Karpas-422 (cell line): Measurements from ENCODE around the gene MCOLN2. TPM values are rescaled to one million over a fixed set of nuclear protein-coding genes. Genes with fewer than 3 reads are reported as not detected.

ENCODE experiments used
- DNase-seq: peaks from one replicate; pipeline ENCODE4 v3.0.0-alpha.2; 2015
- H2AFZ ChIP-seq: fragments of 200-600 bp; sonication (generic); 2 replicates; pipeline ENCODE4 v1.6.1; 2014; ENCODE audit warnings: antibody characterized with exemption, low read length, mixed read lengths
- H3K27ac ChIP-seq: fragments of 200-600 bp; sonication (generic); 2 replicates; pipeline ENCODE4 v1.5.1; 2014; ENCODE audit warnings: mild to moderate bottlenecking, low read length, moderate library complexity
- H3K27me3 ChIP-seq: fragments of 200-600 bp; sonication (generic); 2 replicates; pipeline ENCODE4 v1.6.1; 2014; ENCODE audit warnings: low read length, mixed read lengths
- H3K36me3 ChIP-seq: fragments of 200-600 bp; sonication (generic); 2 replicates; pipeline ENCODE4 v1.6.1; 2014; ENCODE audit warnings: low read length, mixed read lengths; ENCODE audit not compliant: insufficient read depth
- H3K4me1 ChIP-seq: fragments of 200-600 bp; sonication (generic); 2 replicates; pipeline ENCODE4 v1.6.1; 2014; ENCODE audit warnings: mild to moderate bottlenecking, low read length, mixed read lengths
- H3K4me2 ChIP-seq: fragments of 200-600 bp; sonication (generic); 2 replicates; pipeline ENCODE4 v1.6.1; 2014; ENCODE audit warnings: low read length, low read depth, mild to moderate bottlenecking; ENCODE audit not compliant: poor library complexity, severe bottlenecking
- H3K4me3 ChIP-seq: fragments of 200-600 bp; sonication (generic); 2 replicates; pipeline ENCODE4 v1.5.1; 2014; ENCODE audit warnings: mild to moderate bottlenecking, antibody characterized with exemption, low read length, mixed read lengths
- H3K79me2 ChIP-seq: fragments of 200-600 bp; sonication (generic); 2 replicates; pipeline ENCODE4 v1.6.1; 2014; ENCODE audit warnings: mild to moderate bottlenecking, low read length, mixed read lengths
- H3K9ac ChIP-seq: fragments of 200-600 bp; sonication (generic); 2 replicates; pipeline ENCODE4 v1.6.0; 2014; ENCODE audit warnings: low read length
- H3K9me2 ChIP-seq: fragments of 200-600 bp; sonication (generic), shearing (Covaris generic); replicated peaks from 2 replicates; pipeline ENCODE4 v1.6.0; 2014; ENCODE audit warnings: mild to moderate bottlenecking, low read length, moderate library complexity; ENCODE audit not compliant: insufficient read depth
- H3K9me3 ChIP-seq: fragments of 300-700, 200-600 bp; sonication (generic); 2 replicates; pipeline ENCODE4 v1.6.1; 2014; ENCODE audit warnings: low read length, mixed read lengths
- H4K20me1 ChIP-seq: fragments of 200-600 bp; sonication (generic); 2 replicates; pipeline ENCODE4 v1.6.1; 2014; ENCODE audit warnings: mild to moderate bottlenecking, antibody characterized with exemption, low read length, low read depth; ENCODE audit not compliant: insufficient read depth
- total RNA-seq: library from RNA; depleted of rRNA; stranded (reverse); fragments of >200 nt; shearing (Covaris generic); gene quantifications from 2 replicates; pipeline ENCODE4 v1.2.3, GENCODE V29; 2014; ENCODE audit warnings: low replicate concordance

Gene MCOLN2
- total RNA-seq, 1 experiment from 2014 or later: 56.1 TPM

DNA sequence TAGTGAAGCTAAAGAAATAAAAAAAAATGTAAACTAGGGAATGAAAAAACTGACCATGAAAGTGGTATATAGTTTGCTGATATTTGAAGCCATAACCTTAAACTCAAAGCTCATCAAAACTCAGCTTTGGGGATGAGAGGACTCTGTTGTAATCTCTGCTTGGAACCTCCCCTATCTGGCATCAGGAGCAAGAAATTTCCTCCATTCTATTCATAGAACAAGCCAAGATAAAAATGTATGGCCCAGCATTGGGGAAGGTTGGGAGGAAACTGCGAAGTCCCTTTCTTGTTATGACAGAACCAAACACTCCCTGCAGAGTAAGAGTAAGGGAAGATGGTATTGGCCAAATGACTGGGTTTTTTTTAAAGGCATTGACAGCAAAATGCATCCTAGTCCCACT is 35.6 kb downstream of the MCOLN2 start:
- Histone ChIP-seq H3K4me3 (no peak overlapping the region), H3K79me2 (no peaks in the 10 kb centered on the region; the same call in 1 of the 2 replicates), H3K27me3 (no peaks in the 10 kb centered on the region), H3K4me2 (no peak overlapping the region), H3K9ac (no peak overlapping the region), H2AFZ (no peak overlapping the region), H3K9me3 (no peaks in the 10 kb centered on the region), H3K4me1 (no peaks in the 10 kb centered on the region), H3K9me2 (no peaks in the 10 kb centered on the region), H3K36me3 (no peaks in the 10 kb centered on the region), H4K20me1 (no peaks in the 10 kb centered on the region), H3K27ac (no peak overlapping the region)
- DNase-seq: no peak

DNA sequence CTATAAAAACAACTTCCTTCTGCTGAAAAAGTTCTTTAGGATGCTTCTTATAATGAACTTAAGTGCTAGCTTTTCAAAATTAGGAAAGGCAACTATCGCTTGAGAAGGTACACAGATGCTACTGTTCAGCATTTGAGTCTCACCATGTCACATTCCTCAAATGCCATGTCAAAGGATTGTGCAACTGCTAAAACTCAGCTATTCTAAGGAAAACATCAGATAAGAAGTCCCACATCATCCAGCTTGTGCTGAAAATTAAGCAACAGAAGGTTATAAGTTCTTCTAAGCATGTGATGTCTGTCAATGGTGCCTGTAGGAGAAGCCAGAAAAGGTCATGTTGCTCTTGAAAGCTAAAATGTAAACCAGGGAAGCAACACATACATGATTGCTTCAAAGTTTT is 36.5 kb downstream of the MCOLN2 start:
- no peaks in the 10 kb centered on the region for H3K36me3 ChIP-seq
- no peaks in the 10 kb centered on the region for H3K27me3 ChIP-seq
- no peak for DNase-seq
- H3K9me3 ChIP-seq: no peaks in the 10 kb centered on the region
- no peak overlapping the region for H3K27ac ChIP-seq
- no peaks in the 10 kb centered on the region; the same call in 1 of the 2 replicates for H3K79me2 ChIP-seq
- H3K9me2 ChIP-seq: no peaks in the 10 kb centered on the region
- no peak overlapping the region for H2AFZ ChIP-seq
- H3K4me1 ChIP-seq: no peaks in the 10 kb centered on the region
- no peak overlapping the region for H3K9ac ChIP-seq
- no peak overlapping the region for H3K4me3 ChIP-seq
- H3K4me2 ChIP-seq: no peak overlapping the region
- no peaks in the 10 kb centered on the region for H4K20me1 ChIP-seq

DNA sequence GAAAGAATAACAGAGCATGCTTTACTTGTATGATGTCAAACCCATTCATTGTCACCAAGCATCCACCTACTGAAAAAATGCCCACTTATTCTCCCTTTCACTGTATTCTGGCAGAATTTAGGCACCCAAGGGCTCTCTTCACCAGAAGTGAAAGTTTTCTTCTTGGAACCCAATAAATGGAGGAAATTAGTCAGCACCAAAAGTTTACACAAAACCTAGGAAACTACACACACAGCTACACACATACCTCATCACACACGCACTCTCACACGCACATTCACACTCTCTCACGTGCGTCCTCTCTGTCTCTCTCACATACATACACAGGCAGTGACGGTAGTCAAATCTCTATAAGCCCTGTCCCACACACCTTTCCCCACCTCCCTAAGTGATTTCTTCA is 37.6 kb downstream of the MCOLN2 start:
- Histone ChIP-seq H3K9me3 (no peaks in the 10 kb centered on the region), H3K27ac (no peak overlapping the region), H3K9ac (no peak overlapping the region), H3K4me1 (no peaks in the 10 kb centered on the region), H3K27me3 (no peaks in the 10 kb centered on the region), H3K79me2 (no peaks in the 10 kb centered on the region; the same call in 1 of the 2 replicates), H3K4me3 (no peak overlapping the region), H4K20me1 (no peaks in the 10 kb centered on the region), H3K36me3 (no peaks in the 10 kb centered on the region), H3K4me2 (no peak overlapping the region), H2AFZ (no peak overlapping the region), H3K9me2 (no peaks in the 10 kb centered on the region)
- no peak for DNase-seq

DNA sequence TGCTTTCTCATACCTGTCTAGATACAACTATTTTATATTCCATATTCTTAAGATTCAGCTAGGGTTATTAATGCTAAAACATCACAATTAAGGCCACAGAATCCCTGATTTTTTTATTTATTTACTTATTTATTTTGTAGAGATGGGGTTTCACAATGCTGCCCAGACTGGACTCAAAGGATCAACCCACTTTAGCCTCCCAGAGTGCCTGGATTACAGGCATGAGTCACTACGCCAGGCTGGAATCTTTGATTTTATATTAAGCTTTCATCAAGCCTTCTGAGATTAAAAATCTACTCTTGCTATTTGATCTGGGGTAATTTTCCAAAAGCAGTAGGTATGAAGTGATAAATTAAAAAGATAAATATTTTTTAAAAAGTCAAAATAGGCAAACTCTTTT is 38.9 kb downstream of the MCOLN2 start:
- Histone ChIP-seq H3K9me2 (no peaks in the 10 kb centered on the region), H3K9ac (no peak overlapping the region), H3K27ac (no peak overlapping the region), H3K4me1 (no peaks in the 10 kb centered on the region), H3K9me3 (no peaks in the 10 kb centered on the region), H2AFZ (no peak overlapping the region), H3K4me2 (no peak overlapping the region), H3K79me2 (no peaks in the 10 kb centered on the region; the same call in 1 of the 2 replicates), H3K27me3 (no peaks in the 10 kb centered on the region), H3K4me3 (no peak overlapping the region), H4K20me1 (no peaks in the 10 kb centered on the region), H3K36me3 (no peaks in the 10 kb centered on the region)
- DNase-seq: no peak

DNA sequence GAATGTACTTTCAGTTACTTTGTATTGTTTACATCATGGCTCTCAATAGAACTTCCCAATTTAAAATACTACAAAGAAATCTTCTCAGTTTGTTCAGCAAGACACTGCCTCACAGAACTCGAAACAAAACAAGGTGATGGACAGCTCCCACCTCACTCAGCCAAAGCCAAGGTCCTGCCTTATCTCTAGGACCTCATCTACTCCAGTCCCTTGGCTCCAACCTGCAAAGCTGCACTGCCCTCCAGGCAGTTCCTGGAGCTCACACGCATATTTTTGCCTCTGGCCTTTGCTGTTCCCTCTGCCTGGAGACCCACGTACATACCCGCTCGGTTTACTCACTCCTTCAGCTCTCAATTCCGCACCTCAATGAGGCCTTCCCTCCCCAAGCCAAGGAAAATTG is 40.3 kb downstream of the MCOLN2 start:
- Histone ChIP-seq H3K36me3 (no peaks in the 10 kb centered on the region), H3K4me2 (no peak overlapping the region), H3K4me1 (no peaks in the 10 kb centered on the region), H3K9ac (no peak overlapping the region), H3K9me3 (no peaks in the 10 kb centered on the region), H3K27ac (no peak overlapping the region), H4K20me1 (no peaks in the 10 kb centered on the region), H3K79me2 (no peaks in the 10 kb centered on the region; the same call in 1 of the 2 replicates), H3K27me3 (no peaks in the 10 kb centered on the region), H3K4me3 (no peak overlapping the region), H3K9me2 (no peaks in the 10 kb centered on the region), H2AFZ (no peak overlapping the region)
- no peak for DNase-seq

DNA sequence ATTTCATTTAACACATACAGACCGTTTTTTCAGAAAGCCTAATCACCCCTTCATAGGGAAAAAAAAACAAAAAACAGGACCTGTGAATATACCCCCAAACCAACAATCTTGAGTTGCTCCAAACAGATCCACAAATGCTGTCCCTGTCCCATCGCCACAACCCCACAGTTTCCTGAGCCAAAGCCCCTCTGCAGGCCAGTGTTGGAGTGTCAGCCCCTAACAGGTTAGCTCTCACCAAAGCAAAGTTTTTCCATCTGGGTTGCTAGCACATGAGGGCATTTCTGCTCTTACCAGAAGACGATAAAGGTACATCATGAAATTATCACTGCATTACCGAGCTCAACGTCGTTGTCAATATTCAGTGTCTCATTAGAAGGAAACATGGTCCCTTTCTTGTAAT is 40.8 kb downstream of the MCOLN2 start:
- no peak overlapping the region for H3K27ac ChIP-seq
- H3K79me2 ChIP-seq: no peaks in the 10 kb centered on the region; the same call in 1 of the 2 replicates
- no peaks in the 10 kb centered on the region for H3K9me3 ChIP-seq
- H3K9ac ChIP-seq: no peak overlapping the region
- no peaks in the 10 kb centered on the region for H4K20me1 ChIP-seq
- no peaks in the 10 kb centered on the region for H3K27me3 ChIP-seq
- no peaks in the 10 kb centered on the region for H3K9me2 ChIP-seq
- H3K4me3 ChIP-seq: no peak overlapping the region
- H2AFZ ChIP-seq: no peak overlapping the region
- no peaks in the 10 kb centered on the region for H3K36me3 ChIP-seq
- H3K4me1 ChIP-seq: no peaks in the 10 kb centered on the region
- no peak for DNase-seq
- H3K4me2 ChIP-seq: no peak overlapping the region

DNA sequence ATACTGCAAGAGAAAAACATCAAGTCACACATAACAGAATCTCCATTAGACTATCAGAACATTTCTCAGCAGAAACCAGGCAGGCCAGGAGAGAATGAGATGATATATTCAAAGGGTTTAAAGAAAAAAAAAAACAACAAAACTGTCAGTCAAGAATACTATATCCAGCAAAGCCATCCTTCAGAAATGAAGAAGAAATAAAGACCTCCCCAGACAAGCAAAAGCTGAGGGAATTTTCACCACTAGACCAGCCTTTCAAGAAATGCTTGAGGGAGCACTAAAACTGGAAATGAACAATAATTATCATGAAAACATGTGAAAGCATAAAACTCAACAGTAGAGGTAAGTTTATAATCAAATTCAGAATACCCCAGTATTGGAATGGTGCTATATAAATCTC is 47.2 kb downstream of the MCOLN2 start:
- Histone ChIP-seq H3K27ac (no peak overlapping the region), H3K4me2 (no peak overlapping the region), H3K4me3 (no peak overlapping the region), H4K20me1 (no peaks in the 10 kb centered on the region), H3K9me3 (no peaks in the 10 kb centered on the region), H3K79me2 (no peaks in the 10 kb centered on the region), H3K9me2 (no peaks in the 10 kb centered on the region), H2AFZ (no peak overlapping the region), H3K4me1 (peaks cover 14% of the 10 kb centered on the region), H3K27me3 (no peaks in the 10 kb centered on the region), H3K36me3 (no peaks in the 10 kb centered on the region), H3K9ac (no peak overlapping the region)
- no peak for DNase-seq

DNA sequence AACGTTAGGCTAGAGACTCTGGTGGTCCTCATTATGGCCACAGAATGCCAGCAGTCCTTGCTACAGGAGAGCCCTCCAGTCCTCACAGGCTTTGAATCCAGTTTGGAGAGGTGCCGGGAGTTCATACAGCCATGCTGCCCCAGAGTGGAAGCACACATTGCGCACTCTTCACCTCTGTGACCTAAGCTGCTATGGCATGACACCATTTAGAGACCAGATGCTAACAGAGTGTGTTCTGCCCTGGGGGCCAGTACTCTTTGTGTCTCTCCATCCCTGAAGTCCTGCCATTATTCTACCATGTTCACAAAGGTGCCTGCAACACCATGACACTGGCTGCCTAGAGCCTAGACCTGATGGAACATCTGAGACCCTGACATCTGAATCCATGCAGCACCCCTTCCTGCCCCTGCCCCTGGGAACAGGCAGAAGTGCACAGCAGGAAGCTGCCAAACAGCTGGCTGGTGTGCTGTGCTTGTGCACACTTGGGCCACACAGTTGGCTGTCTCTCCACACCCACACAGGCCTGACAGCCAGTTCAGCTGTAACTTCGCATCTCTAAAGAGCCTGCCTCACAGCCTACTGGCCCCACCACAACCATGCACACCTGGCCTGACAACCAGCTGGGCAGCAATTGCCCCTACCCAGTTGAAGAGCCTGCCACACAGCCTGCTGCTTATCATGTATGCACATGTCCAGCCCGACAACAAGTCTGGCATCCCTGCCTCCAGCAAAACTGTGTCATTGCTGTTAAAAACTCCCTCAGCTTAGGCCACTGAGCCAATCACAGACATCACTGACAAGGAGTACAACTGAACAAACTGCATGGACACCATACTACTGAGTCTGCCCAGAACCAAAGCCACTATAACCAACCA is 49.1 kb downstream of the MCOLN2 start:
- H3K4me1 ChIP-seq: peaks cover 14% of the 10 kb centered on the region
- DNase-seq: no peak
- H3K9me2 ChIP-seq: no peaks in the 10 kb centered on the region
- H3K4me2 ChIP-seq: no peak overlapping the region
- H3K79me2 ChIP-seq: no peaks in the 10 kb centered on the region
- H3K4me3 ChIP-seq: no peak overlapping the region
- H3K36me3 ChIP-seq: no peaks in the 10 kb centered on the region
- no peaks in the 10 kb centered on the region for H3K9me3 ChIP-seq
- no peak overlapping the region for H3K27ac ChIP-seq
- H3K27me3 ChIP-seq: no peaks in the 10 kb centered on the region
- no peaks in the 10 kb centered on the region for H4K20me1 ChIP-seq
- no peak overlapping the region for H2AFZ ChIP-seq
- no peak overlapping the region for H3K9ac ChIP-seq
